HG03342 (cell line): ENCODE data around the gene MCHR2.
"Not testable (repeated sequence)": the region's sequence is repeated elsewhere in the genome, so short reads cannot be mapped to it uniquely, and the experiment has no call there.

Experiments used
- ATAC-seq: cut with Tn5 transposase; IDR thresholded peaks from one replicate; pipeline ENCODE4 v1.9.1; 2021; ENCODE audit warnings: mild to moderate bottlenecking, moderate library complexity; ENCODE audit not compliant: unreplicated experiment

The MCHR2 gene

GRCh38 chr6:99993533-99994251 is at the start of gene MCHR2:
Gene MCHR2, minus strand, starts transcription at chr6:99994223. Its CDS starts 38,076 bp downstream, at chr6:99956147.
- ATAC-seq, result no peak

DNA sequence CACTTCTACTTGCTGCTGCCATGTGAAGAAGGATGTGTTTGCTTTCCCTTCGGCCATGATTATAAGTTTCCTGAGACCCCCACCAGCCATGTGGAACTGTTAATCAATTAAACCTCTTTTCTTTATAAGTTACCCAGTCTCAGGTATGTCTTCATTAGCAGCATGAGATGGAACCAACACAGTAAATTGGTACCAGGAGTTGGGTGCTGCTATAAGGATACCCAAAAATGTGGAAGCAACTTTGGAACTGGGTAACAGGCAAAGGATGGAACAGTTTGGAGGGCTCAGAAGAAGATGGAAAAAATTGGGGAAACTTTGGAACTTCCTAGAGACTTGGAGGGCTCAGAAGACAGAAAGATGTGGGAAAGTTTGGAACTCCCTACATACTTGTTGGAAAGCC is 44.5 kb upstream of the MCHR2 start:
- not testable (repeated sequence) for ATAC-seq

DNA sequence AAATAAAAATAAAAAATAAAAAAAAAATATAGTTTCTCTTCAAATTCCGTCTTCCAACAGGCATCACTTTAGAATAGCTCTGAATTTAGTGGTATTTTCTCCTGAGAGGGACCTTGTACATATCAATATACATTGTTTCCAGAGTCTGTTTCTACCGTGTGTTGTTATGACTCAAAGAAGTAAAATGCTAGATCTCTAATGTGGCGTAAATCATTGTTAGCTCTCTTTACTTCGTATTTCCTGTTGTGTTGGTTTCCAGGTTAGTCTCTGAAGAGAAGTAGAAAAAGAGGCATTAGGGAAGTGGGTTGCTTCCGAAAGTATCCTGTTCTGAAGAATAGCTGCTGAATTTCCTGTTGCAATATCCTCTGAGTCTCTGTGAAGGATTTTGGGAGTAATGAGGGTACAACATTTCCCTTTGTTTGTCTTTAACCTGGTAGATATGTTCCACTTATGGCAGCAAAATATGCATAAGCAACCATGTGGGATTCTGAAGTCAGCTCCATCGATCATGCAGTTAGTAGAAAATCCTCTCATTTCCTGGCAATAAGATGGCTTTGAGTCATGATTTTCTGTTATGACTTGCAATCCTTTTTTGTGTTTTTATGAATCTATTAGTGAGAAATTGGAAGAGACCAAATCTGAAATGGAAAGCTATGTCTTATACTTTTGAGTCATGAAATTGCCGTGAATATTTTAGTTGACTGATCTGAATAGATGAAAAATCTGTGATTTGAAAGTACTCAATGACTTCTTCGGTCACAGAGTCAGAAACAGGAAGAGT is 42.0 kb upstream of the MCHR2 start:
- peak; percentile 81 for ATAC-seq

GRCh38 chr6:100023798-100024197 is 29.8 kb upstream of the MCHR2 start:
- ATAC-seq, result no peak

GRCh38 chr6:100022847-100023246 is 28.8 kb upstream of the MCHR2 start:
- ATAC-seq, result no peak

DNA sequence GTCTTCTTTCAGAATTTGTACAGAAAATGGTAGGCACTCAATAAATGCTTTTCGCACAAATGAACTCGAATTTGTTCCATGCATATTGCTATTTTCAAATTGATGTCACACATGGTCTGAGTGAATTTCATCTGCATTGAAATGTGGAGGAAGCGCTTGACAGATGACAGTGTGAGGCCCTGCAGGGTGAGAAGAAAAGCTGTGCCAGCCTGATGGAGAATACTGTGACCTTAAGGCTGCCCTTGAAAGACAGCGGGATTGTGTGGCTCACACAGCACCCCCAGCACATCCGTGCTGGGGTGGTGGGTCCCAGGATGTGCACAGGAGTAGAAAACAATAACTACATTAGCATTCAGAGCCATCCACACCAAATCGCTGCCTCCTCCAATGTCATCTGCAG is 14.8 kb upstream of the MCHR2 start:
- ATAC-seq, result no peak

DNA sequence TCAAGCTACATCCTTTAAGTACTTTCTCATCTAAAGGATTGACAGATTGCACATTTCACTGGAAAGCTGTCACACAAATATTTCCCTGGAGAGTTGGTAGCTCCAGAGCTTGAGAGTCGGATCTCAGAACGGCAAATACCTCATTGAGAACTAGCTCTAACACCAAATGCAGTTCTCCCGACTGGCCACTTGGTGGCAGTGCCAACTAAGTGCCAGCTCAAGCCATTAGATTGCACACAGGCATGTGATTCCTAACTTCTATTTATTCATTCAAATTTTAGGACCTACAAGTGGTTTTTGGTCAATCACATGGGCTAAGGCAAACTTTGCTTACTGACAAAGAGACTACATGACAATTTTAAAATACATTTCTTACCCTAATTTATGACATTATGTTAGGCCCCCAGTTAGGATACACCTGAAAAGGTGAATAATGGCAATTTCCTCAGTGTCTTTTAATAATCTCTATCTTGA is 7.9 kb upstream of the MCHR2 start:
- peak; percentile 92 for ATAC-seq

GRCh38 chr6:99997141-99997540 is 3.1 kb upstream of the MCHR2 start:
- no peak for ATAC-seq

DNA sequence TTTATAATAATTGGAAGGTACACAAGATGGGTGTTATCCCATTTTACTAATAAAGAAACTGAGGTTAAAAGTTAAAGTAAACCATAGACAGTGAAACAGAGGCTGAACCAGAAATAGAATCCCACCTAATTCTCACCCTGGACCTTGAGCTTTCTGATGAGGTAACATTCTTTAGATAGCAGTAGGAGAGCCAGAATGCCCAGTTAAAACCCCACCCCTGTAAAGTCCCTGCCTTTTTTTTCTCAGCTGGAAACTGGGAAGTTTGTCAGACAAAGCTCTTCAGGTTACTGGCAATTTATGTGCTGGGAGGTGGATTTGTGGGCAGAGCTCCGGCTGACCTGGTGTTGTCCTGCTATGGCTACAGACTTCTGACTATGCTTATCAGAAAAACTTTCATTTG is 1.9 kb upstream of the MCHR2 start:
- ATAC-seq, result no peak

DNA sequence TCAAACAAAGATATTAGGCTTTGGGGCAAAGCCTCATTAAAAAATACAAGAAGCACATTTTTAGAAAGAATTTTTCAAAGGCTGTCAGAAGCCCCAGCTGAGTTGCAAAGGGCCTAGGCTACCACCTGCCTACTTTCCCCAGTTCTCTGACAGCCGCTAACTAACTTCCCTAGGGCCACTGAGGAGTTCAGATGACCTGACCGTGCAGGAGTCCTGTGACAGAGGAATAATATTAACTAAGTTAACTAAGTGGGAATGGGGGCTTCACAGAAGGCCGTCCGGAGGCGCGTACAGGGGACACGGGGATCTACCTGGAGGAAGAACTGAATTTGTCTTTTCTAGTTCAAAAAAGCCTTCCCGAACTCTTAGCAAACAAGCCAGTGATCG is 884 bp downstream of the MCHR2 start:
- ATAC-seq, result no peak

DNA sequence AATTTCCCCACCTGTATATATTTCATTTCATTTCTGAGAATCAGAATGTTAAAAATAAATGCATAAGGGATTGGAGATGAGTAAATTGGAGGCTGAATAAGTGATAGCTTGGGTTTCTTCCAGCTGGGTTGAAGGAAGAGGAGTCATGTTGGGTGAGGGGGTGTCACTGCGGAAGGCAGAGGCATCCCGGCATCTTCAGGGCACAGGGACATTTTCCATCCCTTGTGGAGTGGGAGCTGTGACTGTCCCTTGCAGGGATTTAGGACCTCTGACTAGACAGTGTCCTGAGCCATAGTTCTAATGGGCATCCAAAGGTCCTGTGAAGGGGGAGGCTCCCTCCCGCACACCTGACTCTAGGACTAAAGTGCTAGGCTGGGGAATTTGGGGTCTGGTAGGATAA is 2.1 kb downstream of the MCHR2 start:
- ATAC-seq, result no peak

DNA sequence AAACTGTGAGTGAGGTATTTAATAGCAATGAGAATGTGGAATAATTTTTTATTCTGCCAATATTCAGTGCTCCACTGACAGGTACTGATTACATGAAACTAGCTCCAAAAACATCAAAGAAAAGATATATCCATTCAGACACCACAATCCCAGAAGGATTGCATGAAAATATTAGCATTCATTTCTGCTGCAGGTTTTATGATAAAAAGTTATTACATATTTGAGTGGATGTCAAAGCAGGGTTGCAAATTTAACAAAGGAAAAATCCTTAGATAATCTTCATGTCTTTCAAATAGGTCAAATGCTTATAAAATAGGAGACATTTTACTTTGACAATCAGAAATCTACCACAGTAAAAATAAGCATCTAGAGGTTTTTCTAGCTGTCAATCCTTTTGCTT is 13.3 kb downstream of the MCHR2 start:
- ATAC-seq, result no peak

DNA sequence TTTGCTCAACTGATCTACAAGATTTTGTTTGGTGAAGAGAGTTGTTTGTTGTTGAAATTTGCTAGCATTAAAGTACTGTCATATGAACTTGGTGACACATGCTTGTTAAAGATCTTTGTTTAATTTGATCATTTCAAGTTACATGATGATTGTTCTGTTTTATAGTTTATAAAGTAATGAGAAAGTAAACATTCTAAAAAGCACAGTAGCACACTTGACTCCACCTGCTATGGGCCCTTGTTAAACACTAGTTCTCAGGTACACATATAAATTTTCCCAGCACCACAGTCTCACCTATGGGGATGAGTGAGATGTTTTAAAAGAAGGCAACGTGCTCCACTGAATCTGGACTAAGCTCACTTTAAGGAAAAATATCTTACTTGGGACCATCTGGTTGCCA is 14.1 kb downstream of the MCHR2 start:
- no peak for ATAC-seq

GRCh38 chr6:99967052-99967451 is 27.0 kb downstream of the MCHR2 start:
- ATAC-seq, result no peak

DNA sequence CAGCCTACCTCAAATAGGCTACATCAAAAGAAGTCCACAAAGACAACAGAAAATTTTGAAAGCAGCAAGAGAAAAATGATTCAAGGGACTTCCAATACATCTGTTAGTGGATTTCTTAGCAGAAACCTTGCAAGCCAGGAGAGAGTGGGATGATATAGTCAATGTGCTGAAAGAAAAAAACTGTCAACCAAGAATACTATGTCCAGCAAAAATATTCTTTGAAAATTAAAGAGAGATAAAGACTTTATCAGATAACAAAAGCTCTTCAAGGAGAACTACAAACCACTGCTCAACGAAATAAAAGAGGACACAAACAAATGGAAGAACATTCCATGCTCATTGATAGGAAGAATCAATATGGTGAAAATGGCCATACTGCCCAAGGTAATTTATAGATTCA is 34.0 kb downstream of the MCHR2 start:
- no peak for ATAC-seq

- ATAC-seq, result no peak
These were observed 42.8 kb downstream of the MCHR2 start for GRCh38 chr6:99951016-99951805.

DNA sequence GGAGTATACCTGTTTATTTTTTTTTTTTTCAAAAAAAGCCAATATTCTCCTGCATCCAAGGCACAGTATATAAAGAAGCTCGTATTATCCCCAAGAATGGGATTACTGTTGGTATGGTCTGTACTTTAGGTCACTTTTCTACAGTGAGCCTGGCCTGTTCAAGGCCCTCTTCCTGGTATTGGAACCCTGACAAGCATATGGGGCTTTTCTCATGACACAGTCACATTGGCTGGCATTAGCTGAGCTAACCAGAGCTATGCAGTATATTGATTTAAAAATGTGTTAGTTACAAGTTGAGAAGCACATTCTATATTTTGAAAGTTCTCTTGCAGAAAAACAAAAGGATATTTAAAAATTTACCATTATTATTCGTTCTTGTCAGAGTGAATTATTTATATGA is 48.0 kb downstream of the MCHR2 start:
- no peak for ATAC-seq

DNA sequence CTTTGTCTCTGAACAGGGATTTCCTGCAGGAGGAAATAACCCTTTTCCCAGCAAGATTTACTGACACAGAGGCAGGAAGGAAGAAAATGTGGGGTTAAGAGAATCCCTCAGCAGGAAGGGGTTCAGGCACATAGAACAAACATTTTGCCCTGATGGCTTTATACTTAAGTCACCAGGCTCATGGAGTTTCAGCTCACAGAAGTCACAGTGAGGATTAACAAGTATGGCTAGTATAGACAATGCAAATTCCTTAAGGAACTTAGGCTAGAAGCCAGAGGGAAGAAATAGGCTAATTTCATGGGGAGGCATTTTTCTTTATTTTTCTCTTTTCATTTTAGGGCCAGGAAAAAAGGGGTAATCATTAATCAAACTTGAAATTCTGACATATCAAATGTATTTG is 50.2 kb downstream of the MCHR2 start:
- ATAC-seq, result no peak

- ATAC-seq, result no peak
These were observed 53.4 kb downstream of the MCHR2 start for GRCh38 chr6:99940582-99940981.

DNA sequence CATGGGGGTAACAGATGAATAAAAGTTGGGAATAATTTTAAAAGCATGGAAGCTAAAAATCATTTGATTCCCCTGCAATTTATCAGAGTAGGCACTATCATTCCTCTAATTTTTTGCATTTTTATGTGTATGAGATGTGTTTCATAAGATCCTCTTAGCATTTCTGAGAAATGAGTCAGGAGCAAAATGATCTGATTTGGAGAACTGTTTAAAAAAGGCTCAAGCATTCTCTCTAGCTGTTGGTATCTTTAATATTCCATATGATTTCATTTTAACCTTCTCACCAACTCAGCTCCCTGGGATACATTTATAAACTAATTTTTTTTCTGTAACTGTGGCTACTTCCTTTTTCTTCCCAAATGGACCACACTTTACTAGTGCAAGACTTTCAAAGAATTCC is 60.9 kb downstream of the MCHR2 start:
- no peak for ATAC-seq

DNA sequence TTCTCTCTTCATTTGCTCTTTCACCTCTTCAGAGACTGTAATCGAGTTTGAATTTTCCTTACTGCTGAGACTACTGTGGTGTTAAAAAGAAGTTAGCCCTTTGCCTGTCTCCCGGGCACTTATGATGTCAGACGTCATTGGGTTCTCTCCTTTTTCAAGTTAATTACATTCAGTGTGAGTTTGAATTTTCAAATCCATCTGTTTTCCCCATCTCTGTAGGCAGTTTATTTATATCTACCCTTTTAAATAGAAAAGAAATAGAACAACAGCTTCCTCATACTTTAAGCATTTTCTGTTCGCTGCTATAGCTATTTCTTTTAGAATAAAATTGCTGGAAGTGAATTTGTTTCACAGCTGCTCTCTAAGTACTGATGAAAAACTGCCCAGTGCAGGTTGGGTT is 81.4 kb downstream of the MCHR2 start:
- ATAC-seq, result no peak
